ENCODE data around the gene GFRA1.
"Not testable (repeated sequence)": the region's sequence is repeated elsewhere in the genome, so short reads cannot be mapped to it uniquely, and the experiment has no call there.

The GFRA1 gene

GRCh38 chr10:116053910-116054309 lies 219.1 kb downstream of the GFRA1 start:
- FAIRE-seq (no peak), DNase-seq (ENCODE audit: insufficient read length, low spot score) (no peak)
- TF ChIP-seq POLR2A (IDR thresholded peaks at IDR 0.05; ENCODE audit: low read depth, low read length): no peak

- not testable (repeated sequence) for DNase-seq (ENCODE audit: insufficient read length, low spot score); FAIRE-seq
These were observed 219.8 kb downstream of the GFRA1 start for GRCh38 chr10:116053009-116053730.

GRCh38 chr10:116052522-116052921 lies 220.5 kb downstream of the GFRA1 start:
- FAIRE-seq; DNase-seq (ENCODE audit: insufficient read length, low spot score): not testable (repeated sequence)

DNA sequence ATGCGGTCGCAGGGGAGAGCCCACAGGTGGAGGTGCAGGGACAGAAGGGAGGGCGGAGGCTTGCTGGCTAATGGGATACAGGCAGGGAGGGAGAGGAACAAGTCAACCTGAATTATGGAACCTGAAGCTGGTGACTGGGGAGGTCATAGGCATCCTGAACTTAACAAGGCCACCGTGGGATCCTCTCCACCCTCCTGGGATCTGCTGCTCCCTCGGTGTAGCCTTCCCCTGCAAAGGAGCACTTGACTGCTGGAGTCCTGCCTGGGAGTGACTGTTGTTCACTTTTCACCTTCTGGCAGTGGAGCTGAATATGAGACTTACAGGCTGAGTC lies 223.1 kb downstream of the GFRA1 start:
- no peak for FAIRE-seq
- DNase-seq (ENCODE audit: insufficient read length, low spot score): no peak
- no peak for TF ChIP-seq POLR2A (IDR thresholded peaks at IDR 0.05; ENCODE audit: low read depth, low read length)

- FAIRE-seq: no peak
- no peak for DNase-seq (ENCODE audit: insufficient read length, low spot score)
- no peak for TF ChIP-seq POLR2A (IDR thresholded peaks at IDR 0.05; ENCODE audit: low read depth, low read length)
These were observed 223.6 kb downstream of the GFRA1 start for GRCh38 chr10:116049158-116049973.

- no peak for DNase-seq (ENCODE audit: insufficient read length, low spot score)
- no peak for FAIRE-seq
- TF ChIP-seq POLR2A (IDR thresholded peaks at IDR 0.05; ENCODE audit: low read depth, low read length): no peak
These were observed 227.3 kb downstream of the GFRA1 start for GRCh38 chr10:116045366-116046356.

GRCh38 chr10:116044801-116045248 lies 228.2 kb downstream of the GFRA1 start:
- FAIRE-seq: no peak
- DNase-seq (ENCODE audit: insufficient read length, low spot score): no peak
- TF ChIP-seq POLR2A (IDR thresholded peaks at IDR 0.05; ENCODE audit: low read depth, low read length): no peak

DNA sequence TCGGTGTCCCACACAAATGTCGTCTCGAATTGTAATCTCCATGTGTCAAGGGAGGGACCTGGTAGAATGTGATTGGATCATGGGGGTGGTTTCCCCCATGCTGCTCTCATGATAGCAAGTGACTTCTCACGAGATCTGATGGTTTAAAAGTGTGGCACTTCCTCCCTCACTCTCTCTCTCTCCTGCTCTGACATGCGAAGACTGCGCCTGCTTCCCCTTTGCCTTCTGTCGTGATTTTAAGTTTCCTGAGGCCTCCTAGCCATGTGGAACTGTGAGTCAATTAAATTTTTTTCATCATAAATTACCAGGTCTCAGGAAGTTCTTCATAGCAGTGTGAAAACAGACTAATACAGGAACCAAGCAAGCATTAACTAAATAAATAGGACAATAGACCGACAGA lies 229.1 kb downstream of the GFRA1 start:
- DNase-seq (ENCODE audit: insufficient read length, low spot score) (no peak), FAIRE-seq (no peak)
- TF ChIP-seq POLR2A (IDR thresholded peaks at IDR 0.05; ENCODE audit: low read depth, low read length): no peak

GRCh38 chr10:116043304-116043703 lies 229.7 kb downstream of the GFRA1 start:
- TF ChIP-seq POLR2A (IDR thresholded peaks at IDR 0.05; ENCODE audit: low read depth, low read length): no peak
- DNase-seq (ENCODE audit: insufficient read length, low spot score): no peak
- no peak for FAIRE-seq

DNA sequence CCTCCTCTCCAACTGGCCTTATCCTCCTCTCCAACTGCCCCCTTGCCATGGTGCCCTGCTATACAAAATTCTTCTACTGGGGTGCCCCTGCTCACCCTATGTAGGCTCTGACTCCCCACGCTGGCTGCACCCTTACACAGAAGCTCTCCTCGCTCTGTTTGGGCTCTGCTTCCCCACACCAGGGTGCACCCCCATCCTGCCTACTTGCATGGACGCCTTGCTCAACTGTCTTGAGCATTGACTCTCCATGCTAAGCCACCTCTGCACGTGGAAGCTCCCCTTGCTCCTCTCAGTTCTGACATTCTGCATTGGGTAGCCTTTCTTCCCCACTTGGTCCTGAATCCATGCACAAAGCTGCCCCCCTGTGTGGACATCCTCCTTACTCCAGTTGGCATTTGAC lies 231.1 kb downstream of the GFRA1 start:
- TF ChIP-seq POLR2A (IDR thresholded peaks at IDR 0.05; ENCODE audit: low read depth, low read length): no peak
- FAIRE-seq: no peak
- DNase-seq (ENCODE audit: insufficient read length, low spot score): no peak

GRCh38 chr10:116039612-116040011 lies 233.4 kb downstream of the GFRA1 start:
- DNase-seq (ENCODE audit: insufficient read length, low spot score) (no peak), FAIRE-seq (no peak)
- TF ChIP-seq POLR2A (IDR thresholded peaks at IDR 0.05; ENCODE audit: low read depth, low read length): no peak

DNA sequence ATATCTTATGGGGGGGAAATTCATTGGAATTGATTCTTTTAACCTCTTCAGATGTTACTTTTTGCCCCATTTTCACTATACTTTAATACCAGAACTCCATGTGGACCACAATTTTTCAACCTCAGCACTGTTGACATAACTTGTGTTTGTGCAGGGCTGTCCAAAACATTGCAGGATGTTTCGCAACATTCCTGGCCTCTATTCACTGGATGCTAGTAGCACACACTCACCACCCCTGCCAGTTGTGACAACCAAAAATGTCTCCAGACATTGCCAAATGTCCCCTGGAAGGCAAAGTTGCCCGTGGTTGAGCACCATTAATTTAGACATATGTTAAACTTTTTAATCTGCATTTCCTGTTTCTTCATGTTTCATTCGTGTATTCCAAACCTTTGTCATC lies 234.7 kb downstream of the GFRA1 start:
- DNase-seq (ENCODE audit: insufficient read length, low spot score) (no peak), FAIRE-seq (no peak)
- no peak for TF ChIP-seq POLR2A (IDR thresholded peaks at IDR 0.05; ENCODE audit: low read depth, low read length)

GRCh38 chr10:116035406-116035805 lies 237.6 kb downstream of the GFRA1 start:
- not testable (repeated sequence) for DNase-seq (ENCODE audit: insufficient read length, low spot score); FAIRE-seq

DNA sequence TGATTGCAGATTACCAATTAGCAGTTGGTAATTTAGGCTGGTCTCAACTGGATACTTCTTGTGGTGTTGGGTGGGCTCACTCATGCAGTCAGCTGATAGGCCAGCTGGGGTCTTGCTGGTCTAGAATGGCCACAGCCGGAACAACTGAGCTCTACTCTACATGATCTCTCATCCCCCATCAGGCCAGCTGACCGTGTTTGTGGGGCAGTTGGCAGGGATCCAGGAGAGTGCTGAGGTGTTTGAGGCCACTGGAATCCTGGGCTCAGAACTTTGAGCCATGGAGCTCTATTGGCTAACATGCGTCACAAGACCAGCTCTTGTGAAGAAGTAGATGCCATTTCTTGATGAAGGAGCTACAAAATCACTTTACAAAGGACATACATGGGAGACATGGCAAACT lies 242.4 kb downstream of the GFRA1 start:
- FAIRE-seq: no peak

More for the DNA sequence above, 242.4 kb downstream of the GFRA1 start:
- DNase-seq (ENCODE audit: insufficient read length, low spot score): no peak
- no peak for TF ChIP-seq POLR2A (IDR thresholded peaks at IDR 0.05; ENCODE audit: low read depth, low read length)
